Hepatic stellate cell (primary cell): ENCODE results near the gene IGF2BP2.
A peak's percentile ranks its signal among the peaks of the same experiment; 100 is the strongest.
"Not testable (repeated sequence)": the region's sequence is repeated elsewhere in the genome, so short reads cannot be mapped to it uniquely, and the experiment has no call there.

ENCODE experiments used
- DNase-seq: peaks from one replicate; pipeline ENCODE4 v3.0.0; 2011; ENCODE audit warnings: low spot score

Gene IGF2BP2

DNA sequence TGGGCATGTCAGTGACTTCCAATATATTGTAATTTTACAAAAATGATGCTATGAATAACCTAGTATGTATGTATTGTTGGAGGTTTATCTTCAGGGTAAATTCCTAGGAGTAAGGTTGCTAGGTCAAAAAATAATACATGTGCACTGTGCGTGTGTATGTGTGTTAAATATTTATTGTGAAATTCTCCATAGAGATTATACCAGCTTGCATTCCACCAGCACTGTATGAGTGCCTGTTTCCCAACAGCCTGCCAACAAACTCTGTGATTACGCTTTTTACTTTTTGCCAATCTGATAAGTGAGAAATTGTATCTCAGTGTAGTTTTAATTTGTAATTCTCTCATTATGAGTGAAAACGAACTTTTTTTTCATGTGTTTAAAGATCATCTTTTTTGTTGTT lies 12.6 kb upstream of the IGF2BP2 start:
- no peak for DNase-seq

DNA sequence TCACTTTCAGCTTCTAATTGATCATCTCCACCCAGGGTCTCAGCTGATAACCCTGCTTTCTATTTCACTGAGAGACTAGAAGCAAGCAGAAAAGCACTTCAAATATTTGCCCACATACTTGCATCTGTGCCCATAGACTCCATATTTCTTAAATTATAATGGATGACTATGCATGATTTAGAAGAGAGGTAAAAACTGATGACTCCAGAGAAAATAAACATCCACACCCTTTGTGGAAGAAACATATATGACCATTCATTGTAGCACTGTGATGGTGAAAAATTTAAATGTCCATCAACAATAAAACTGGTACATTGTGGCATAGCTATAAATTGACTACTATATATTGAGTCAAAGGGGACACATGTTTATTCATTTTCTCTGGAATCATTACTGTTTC lies 7.1 kb upstream of the IGF2BP2 start:
- DNase-seq = no peak

DNA sequence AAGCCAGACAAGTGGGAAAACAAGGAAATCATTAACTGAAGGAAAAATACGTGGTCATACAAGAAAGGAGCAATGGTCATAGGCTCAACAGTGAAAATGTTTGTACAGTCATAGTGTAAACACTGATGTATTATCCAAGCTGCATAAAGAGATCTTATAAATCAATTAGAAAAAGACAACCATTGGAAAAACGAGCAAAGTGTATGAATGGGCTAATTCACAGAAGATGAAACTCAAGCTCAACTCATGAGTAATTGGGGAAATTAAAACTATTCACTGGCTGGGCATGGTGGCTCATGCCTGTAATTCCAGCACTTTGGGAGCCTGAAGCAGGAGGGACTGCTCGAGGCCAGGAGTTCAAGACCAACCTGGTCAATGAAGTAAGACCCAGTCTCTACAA lies 6.4 kb upstream of the IGF2BP2 start:
- DNase-seq = no peak

DNA sequence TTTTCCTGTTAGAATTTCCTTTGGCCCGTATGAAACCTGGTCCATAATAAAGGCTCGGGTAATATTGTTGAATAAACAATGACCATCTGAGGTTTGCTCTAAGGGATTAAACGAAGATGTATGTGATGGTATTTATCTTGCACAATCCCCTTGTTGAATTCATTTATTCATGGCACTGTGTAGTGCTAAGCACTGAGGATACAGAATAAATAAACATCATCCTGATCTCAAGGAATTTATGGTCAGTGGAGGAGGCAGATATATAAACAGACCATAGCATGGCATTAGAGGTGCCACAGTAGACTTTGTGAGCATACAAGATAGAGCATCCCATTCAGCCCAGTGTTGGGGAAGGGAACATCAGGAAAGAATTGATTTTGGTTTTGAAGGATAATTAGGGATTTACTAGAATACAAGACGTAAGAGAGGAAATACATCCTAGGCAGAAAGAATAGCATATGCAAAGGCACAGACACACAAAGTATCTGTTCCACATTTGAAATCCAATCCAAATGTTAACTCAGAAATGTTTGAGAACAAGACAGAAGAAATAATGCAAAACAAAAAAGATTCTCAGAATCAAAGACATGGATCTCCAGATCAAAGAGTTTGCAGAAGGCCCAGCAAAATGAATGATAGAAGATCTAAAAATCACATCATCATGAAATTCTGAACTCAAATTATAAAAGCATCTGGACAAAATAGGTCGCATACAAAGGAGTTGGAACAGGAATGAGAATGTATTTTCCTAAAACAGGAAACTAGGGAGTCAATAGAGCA lies 5.4 kb upstream of the IGF2BP2 start:
- no peak for DNase-seq

DNA sequence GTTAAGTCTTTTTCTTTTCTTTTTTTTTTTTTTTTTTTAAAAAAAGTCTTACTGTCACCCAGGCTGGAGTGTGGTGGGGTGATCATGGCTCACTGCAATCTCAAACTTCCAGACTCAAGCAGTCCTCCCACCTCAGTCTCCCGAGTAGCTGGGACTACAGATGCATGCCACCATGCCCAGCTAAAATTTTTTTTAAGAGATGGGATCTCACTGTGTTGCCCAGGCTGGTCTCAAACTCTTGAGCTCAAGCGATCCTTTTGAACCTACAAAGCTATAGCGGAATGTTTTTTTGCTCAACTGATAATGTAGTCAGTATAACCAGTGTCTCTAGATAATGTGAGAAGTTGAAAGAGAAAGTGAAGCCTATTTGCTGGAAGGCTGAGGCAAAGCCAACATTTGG lies 3.9 kb upstream of the IGF2BP2 start:
- DNase-seq = no peak

DNA sequence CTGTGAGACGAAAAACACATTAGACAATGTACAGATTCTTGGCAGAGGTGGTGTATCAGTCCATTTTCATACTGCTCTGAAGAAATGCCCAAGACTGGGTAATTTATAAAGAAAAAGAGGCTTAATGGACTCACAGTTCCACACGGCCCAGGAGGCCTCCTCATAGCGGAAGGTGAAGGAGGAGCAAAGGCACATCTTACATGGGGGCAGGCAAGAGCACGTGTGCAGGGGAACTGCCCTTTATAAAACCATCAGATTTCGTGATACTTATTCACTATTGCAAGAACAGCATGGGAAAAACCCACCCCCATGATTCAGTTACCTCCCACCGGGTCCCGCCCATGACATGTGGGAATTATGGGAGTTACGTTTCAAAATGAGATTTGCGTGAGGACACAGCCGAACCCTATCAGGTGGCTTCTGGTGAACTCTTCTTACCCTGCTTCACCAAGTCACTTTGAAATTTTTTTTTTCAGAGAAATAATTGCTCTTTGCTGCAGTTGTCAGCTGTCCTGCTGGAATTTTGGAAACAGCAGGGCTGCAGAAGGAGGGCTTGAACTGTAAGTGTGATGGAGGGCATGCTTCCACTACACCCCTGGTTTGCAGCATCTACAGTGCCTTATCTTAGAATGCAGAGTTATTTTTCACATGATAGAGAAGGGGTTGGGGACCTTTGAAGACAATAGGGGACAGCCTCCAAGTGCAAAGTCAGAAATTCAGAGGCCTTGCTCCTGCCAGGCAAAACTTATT lies 2.9 kb upstream of the IGF2BP2 start:
- no peak for DNase-seq

DNA sequence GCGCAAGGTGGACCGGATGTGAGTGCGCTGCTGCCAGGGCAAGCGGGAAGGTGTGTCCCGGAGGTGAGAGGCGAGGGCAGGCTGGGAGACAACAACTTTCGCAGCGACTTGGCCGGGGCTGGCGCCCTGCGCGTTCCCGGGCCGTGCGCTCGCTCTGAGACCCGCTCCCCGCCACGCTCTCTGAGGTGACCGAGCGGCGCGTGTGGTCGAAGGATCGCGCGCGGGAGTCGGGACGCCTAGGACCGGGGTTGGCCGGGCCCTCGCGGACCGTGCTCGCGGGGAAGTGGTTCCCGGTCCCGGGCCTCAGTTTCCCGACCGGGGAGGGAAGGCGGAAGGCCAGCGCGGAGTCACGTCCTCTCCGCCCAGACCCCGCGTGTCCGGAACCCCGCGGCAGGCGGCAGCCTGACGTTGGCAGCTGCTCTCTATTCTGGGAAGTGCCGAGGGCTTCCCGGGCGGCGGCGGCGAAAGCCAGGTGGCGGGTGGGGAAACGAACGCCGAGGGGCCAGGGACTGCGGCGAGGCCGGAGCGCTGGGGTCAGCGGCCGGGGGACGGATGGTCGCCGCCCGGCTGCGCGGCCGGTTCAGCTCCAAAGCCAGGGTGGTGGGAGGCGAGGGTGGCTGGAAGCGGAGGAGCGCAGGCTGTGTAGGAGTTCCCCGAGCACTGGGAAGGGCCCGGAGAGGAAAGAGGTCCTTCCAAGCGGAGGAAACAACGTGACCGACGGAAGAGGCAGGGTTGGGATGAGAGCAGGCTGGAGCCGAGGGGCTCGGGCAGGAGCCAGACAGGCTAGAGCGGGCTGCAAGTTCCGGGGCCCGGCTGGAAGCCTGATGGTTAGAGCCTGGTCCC lies 1.0 kb upstream of the IGF2BP2 start:
- DNase-seq = peak; percentile 48

DNA sequence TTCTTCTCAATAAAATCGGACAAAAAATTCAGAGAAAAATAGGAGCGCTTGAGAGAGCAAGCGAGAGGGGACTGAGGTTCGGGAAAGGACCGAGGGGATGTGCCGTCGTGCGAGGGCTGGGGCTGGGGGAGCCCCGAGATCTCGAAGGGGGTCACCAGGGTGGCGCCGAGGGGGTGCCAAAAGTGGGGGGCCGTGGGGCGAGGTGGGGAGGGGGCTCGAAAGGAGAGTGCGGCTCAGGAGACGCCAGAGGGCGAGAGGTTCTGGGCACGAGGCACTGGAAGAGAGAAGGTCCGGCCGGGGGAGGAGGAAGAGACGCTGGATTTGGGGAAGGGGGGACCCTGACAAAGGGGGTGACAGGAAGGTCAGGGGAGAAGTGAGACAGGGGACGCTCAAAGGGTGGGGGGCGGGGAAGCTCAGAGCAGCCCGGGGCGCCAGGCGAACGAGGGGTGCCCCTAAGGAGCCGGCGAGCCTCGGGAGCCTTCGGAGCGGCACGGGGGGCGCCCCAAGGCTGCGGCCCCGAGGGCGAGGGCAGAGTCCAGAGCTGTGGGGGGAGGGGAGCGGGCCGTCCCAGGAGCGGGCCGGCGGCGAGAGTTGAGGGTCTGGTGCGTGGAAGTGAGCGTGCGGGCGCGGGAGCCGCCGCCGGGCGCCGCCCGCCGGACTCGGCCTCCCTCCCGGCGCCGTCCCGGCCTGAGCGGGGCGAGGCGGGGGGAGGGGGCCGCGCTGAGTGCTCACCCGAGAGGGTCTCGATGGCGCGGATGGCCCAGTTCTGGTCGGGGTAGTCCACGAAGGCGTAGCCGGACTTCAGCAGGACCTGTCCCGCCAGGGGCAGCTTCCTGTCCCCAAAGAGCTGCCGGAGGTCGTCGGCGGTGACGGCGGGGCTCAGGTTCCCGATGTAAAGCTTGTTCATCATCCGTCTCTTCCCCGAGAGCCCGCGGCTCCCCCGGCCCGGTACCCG lies 514 bp downstream of the IGF2BP2 start:
- DNase-seq = peak; percentile 38

DNA sequence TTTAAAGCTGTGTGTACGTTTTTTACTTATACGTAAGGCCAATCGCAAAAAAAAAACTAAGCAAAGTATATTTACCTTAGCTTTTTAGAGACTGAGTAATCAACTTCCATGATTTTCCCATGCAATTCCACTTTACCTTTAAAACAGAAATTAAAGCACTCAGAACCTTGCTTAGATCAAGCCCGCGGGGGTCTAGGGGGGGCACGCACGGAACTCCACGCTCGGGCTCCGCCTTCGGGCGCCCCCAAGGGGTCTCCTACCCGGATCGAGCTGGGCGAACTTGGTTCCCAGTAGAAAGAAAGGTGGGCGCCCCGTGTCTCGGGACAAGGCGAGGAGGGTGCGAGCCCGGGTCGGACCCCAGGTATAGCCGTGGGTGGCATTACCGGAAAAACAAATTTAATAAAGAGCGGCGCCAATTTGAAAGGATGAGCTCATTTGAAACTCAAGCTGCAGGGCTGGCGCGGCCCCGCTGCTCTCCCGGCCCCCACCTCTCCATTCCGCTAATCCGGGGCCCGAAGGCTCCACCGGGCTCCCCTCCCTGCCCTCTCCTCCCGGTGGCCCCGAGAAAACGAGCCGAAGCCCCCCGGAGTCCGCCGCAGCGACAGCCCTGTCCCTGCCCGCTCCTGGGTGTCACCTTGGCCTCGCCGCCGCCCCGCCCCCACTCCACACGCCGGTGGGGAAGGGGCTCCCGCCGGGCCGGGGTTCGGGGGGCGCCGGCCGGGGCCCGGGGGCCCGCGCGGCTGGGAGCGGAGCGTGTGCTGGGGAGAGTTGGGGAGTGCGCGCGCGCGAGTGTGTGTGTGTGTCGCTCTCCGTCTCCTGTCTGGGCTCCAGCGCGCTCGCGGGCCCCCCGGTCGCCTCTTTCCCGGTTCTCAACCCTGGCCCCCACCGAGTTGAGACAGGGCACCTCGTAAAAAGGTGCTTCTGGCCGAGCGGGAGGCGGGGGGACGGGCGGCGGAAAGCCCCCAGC lies 1.5 kb downstream of the IGF2BP2 start:
- peak; percentile 60 for DNase-seq

DNA sequence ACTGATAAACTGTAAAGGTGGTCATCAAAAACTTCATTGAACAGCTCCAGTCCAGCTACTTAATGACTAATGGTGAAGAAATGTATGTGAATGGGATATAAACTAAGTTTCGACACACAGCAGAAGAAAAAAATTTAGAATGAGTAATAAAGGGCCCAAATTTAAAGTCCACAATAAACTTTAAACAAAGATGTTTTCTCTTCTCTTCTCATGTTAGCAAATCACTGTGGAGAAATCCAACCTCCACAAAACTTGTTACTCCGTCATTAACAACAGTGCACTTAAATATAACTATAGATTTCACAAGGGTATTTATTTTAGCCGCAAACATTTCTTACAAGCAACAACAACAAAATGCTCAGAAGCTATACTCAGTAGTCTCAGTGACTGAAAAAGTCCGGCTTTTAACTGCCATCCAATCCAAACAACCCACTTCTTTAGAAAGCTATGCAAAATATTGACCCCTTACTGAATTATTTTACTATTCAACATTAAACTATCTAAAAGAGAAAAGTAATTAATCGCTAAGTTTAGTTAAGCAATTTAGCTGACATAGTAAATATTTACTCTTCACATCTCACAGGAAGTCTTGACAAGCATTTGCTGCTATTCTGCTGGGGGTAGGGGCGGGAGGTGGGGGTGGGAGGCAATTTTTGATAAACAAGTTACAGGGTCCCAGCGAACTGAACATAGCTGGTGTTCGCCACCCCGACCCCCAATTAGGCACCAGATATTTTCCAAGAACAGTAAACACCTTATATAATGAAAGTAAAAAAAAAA lies 2.4 kb downstream of the IGF2BP2 start:
- peak; percentile 43 for DNase-seq

DNA sequence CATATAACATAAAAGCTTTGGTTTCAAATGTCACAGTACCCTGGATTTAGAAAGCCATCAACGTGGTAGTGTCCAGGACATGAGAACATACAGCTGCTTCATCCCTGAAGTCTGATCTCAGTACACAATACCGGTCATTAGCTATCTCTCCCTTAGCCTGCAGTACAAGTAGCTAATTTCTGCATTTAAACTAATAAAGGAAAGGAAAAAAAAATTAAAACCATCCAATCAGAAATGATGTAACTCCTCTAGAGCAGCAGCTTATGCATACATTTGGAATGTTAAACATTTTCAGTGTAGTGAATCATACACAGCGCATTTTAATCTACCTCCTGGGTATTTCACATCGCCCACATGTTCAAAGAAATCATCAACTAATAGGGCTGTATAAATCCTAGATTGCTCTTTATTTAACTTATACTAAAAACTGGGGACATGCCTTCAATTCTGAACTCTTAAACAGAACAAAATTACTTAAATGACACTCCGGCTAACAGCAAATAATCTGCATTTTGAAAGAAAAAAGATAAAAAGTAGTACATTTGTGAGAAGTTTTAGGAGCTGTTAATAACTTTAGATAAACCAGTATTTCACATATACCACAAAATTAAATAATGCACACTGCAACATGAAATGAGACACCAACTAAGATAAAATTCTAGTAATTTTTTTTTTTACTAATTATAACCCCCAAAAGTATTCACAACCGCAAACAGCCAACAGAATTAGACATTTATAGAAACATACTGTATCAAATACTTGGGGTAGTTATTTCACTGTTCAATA lies 3.7 kb downstream of the IGF2BP2 start:
- peak; percentile 74 for DNase-seq

DNA sequence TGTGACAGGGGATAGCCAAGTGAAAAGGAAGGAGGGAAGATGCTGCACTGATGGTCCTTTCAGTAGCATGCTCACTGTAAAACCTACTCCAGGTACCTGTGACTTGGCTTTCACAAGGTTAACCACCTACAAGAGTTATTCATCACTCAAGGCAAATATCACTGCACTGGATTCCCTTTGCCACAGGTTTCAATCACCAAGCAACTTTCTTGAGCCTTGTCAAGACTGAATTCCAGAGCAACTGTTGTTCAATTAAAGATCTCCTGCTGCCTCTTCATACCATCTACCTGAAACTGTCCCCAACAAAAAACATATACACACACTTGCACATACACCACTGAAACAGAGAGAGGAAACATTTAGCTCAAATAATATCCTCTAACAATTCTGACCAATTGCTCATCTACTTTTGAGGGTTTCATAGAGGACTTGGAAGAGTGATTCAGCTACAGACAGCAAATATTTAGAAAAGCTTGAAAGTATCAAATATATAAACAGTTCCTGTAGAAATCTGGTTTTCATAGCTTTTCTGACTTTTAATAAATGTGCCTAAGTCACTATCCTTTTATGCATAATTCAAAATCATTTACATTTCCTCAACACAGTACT lies 6.5 kb downstream of the IGF2BP2 start:
- DNase-seq = no peak

DNA sequence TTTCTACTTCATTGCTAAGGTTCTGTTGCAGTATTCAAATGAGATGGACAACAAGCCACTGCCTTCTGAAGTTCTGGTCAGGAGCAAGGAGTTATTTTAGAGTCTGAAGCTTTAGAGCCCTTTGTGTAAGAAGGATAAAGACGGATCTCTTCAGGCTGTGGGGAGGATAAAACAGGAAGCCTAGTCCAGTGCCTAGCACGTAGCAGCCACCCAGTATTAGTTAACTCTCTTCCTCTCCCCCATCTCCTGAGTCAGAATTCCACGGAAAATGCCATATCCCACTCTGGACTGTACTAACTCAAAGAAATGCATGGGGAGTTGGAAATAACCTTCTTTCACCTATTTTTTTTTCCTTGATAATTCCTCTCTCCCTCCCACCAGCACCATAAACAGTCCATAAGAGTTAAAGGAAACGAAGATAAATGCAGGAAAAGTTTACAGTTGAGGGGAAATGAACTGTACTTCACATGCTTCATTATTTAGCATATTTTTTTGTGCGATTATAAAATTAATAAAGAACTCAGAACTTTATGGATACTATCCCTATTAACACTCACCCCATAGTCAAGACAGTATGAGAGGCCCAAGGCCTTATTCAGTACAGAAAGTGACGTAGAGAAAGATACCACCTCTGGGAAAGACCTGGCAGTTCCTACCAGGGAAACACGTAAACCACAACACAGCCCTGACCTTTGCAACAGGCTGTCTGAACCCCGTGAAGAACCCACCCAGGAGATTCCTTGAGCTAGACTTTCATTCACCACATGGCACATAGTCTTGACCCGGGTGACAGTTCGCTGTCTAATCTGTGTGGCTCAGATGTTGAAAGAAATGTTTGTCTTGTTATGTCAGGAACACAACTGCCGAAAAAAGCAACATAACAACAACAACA lies 9.2 kb downstream of the IGF2BP2 start:
- DNase-seq = no peak

DNA sequence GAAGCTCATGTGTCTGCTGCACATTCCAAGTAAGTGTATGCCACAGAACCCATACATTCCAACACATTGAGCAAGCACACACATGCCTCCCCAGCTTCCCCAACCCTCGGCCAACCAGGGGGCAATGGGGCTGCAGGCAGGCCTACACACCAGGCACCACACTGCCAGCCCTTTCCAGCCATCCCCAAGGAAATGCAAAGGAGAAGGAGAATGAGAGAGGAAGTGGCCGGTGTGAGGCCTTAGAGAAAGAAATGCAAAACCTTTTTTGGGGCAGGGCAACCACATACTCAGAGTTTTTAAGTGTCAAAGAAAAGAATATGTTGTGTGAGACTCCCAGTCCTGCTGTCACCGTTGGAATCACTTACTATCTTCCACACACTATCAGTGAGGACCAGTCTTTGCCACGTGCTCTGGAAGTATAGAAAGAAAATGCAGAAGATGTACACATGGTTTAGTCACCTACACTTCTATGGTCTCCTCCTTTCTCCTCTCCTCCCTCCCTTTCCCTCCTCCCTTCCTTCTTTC lies 11.1 kb downstream of the IGF2BP2 start:
- DNase-seq = peak; percentile 52

DNA sequence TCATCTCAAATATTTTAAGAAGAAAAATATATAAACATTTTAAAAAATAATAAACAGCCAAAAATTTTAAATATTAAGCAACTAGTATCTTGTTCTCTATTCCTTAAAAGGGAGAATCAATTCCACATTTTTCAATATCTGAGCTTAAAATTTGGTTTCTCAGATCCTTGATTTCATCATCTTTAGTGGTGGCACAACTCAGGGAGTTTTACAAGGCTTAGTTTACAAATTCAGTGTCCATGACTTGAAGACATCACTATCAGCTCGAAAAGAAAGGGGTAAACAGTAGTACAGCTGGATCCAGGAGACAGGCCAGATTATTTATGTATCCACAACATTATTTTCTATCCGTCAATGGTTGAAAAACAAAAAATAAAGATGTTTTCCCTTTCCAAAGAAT lies 11.6 kb downstream of the IGF2BP2 start:
- DNase-seq = no peak

DNA sequence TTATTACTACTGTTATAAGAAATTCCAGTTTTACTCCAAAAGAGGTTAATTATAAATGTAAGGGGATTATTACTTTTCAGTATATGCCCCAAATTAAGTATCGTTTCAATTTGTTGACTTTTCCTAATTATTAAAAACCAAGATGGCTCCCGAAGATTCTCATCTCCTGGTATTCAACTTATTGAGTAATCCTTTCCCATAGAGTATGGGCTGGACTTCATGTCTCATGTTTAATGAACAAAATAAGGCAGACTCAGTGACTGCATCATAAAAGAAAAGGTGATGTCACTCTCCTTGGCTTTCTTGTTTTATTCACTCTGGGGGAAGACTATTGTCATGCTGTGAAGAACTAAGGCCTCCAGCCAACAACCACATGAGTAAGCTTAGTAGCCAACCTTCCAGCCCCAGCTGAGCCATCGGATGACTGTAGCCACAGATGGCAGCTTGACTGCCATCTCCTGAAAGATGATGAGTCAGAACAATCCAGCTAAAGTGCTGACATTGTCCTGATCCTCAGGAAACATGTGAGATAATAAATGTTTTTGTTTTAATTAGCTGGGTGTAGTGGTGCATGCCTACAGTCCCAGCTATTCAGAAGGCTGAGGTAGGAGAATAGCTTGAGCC lies 17.3 kb downstream of the IGF2BP2 start:
- peak; percentile 22 for DNase-seq

DNA sequence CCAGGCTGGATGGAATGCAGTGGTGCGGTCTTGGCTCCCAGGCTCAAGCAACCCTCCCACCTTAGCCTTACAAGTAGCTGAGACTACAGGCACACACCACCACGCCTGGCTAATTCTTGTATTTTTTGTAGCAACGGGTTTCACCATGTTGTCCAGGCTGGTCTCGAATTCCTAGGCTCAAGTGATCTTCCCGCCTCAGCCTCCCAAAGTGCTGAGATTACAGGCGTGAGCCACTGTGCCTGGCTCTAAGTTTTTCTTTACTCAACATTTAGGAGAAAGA lies 26.1 kb downstream of the IGF2BP2 start:
- DNase-seq = not testable (repeated sequence)
